NCI-H345 (cell line): Measurements from ENCODE around the gene BICDL2.
A peak's percentile ranks its signal among the peaks of the same experiment; 100 is the strongest.
"Not testable (repeated sequence)": the region's sequence is repeated elsewhere in the genome, so short reads cannot be mapped to it uniquely, and the experiment has no call there.

ENCODE experiments used
- DNase-seq: peaks from one replicate; lab custom pipeline; 2025; lab: John Stamatoyannopoulos, UW

The BICDL2 gene

GRCh38 chr16:3063625-3064386 is 27.1 kb upstream of the BICDL2 start:
- DNase-seq: no peak

- DNase-seq: no peak
These were observed 25.8 kb upstream of the BICDL2 start for GRCh38 chr16:3062553-3062952.

- DNase-seq: no peak
These were observed 23.8 kb upstream of the BICDL2 start for GRCh38 chr16:3060339-3061127.

DNA sequence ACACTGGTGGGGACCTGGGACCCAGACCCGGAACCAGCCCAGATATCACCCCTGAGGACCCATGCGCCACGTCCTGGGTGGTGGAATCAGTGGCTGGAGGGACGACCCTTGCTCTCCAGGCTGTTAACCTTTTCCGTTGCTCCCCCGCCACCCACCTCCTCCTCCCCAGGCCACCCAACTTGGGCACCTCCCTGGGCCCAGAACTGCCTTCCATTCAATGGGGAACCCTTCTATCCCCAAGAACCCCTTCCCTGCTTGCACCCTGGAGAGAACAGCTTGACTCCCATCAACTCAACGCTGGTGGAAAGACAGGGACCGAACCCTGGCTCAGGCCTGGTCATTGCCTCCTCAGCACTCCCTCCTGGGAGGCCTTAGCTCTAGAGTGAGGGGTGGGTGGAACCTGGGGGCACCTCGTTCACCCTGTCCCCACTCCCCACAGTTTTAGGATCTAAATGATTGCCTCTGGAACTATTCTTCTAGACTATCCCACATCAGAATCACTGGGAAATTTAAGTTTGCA is 23.0 kb upstream of the BICDL2 start:
- no peak for DNase-seq

DNA sequence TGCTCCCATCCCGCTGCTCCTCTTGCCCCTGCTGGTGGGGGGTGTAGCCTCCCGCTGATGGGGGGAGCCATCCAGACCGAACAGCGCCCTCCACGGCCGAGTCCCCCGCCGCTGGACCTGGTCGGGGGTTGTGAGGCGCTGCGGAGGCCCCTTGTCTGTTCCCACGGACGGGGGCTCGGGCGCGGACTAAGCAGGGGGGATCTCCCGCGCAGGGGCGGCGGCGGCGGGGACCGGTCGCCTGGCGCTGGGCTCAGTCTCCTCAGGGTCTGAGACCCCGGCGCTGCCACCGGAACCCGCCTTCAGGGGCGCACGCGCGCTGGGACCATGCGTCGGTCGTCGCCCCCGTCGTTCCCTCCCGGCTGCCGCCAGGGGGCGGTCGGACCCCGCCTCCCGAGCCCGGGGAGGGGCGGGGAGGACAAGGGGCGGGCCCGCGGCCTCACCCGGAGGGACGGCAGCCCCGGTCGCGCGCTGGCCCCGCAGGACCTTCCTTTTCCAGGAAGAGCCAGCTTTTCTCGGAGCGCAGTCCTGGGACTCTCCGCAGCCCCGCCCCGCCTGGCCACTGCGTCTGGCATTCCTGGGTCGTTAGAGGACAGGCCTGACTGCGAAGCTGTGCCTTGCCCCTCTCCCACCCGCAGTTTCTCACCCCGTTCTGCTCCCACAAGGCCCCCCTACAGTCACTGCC is 22.4 kb upstream of the BICDL2 start:
- DNase-seq: peak; percentile 84

DNA sequence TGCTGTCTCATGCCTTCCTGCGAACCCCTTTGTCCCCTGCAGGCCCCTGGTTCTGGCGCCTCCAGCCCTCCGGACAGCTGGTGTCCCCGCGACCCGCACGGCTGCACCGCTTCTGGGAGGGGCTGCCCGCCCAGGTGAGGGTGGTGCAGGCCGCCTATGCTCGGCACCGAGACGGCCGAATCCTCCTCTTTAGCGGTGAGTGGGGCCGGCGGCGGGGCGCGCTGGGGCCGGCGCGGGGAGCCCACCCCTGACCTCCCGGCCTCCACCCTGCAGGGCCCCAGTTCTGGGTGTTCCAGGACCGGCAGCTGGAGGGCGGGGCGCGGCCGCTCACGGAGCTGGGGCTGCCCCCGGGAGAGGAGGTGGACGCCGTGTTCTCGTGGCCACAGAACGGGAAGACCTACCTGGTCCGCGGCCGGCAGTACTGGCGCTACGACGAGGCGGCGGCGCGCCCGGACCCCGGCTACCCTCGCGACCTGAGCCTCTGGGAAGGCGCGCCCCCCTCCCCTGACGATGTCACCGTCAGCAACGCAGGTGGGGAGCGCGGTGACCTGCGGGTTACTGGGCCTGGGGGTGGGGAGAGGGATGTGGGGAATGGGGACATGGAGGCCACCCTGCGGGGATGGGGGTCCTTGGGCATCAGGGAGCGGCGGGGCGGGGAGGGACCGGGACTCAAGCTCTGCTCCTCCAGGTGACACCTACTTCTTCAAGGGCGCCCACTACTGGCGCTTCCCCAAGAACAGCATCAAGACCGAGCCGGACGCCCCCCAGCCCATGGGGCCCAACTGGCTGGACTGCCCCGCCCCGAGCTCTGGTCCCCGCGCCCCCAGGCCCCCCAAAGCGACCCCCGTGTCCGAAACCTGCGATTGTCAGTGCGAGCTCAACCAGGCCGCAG is 21.6 kb upstream of the BICDL2 start:
- peak; percentile 30 for DNase-seq

- DNase-seq: no peak
These were observed 20.7 kb upstream of the BICDL2 start for GRCh38 chr16:3057181-3058138.

DNA sequence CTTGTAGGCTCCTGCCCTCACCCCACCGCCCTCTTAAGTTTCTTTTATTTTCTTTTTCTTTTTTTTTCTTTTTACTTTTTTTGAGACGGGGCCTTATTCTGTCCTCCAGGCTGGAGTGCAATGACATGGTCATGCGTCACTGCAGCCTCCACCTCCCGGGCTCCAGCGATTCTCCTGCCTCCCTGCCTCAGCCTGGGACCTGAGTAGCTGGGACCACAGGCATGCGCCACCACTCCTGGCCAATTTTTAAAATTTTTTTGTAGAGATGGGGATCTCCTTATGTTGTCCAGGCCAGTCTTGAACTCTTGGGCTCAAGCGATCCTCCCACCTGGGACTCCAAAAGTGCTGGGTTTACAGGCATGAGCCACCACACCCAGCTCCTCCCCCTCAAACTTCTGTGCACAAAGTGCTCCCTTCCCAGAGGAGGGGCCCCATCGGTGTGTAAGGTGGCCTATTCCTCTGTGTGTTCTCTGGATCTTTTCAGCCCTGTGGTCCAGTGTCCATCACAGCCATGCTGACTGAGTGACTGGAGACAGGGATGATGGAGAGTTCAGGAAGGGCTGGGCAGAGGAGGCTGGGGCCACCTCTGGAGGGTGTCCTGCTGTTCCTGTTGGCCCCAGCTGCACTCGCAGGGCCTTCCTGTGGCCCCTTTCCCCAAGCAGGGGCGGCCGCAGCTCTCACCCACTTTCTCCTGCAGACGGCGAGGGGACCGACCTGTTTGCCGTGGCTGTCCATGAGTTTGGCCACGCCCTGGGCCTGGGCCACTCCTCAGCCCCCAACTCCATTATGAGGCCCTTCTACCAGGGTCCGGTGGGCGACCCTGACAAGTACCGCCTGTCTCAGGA is 19.8 kb upstream of the BICDL2 start:
- no peak for DNase-seq

DNA sequence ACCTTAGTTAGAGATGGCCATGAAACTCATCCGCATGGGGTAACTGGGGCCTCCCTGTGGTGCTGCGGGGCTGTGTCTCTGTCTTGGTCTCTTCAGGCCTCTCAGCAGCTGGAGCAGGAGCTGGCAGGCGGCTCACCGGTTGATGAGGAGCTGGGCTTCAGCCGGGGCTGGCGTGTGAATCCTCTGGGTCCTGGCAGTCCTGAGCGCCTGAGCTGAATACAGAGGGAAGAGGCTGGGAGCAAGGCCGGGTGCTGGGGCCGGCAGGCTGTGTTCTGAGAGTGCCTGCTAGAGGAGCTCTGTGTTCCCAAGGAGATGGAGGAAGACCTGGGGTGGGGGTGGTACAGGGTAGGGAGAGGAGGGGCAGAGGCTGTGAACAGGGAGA is 19.0 kb upstream of the BICDL2 start:
- not testable (repeated sequence) for DNase-seq

GRCh38 chr16:3054965-3055733 is 18.4 kb upstream of the BICDL2 start:
- no peak for DNase-seq

GRCh38 chr16:3053330-3053710 is 16.6 kb upstream of the BICDL2 start:
- DNase-seq: not testable (repeated sequence)

DNA sequence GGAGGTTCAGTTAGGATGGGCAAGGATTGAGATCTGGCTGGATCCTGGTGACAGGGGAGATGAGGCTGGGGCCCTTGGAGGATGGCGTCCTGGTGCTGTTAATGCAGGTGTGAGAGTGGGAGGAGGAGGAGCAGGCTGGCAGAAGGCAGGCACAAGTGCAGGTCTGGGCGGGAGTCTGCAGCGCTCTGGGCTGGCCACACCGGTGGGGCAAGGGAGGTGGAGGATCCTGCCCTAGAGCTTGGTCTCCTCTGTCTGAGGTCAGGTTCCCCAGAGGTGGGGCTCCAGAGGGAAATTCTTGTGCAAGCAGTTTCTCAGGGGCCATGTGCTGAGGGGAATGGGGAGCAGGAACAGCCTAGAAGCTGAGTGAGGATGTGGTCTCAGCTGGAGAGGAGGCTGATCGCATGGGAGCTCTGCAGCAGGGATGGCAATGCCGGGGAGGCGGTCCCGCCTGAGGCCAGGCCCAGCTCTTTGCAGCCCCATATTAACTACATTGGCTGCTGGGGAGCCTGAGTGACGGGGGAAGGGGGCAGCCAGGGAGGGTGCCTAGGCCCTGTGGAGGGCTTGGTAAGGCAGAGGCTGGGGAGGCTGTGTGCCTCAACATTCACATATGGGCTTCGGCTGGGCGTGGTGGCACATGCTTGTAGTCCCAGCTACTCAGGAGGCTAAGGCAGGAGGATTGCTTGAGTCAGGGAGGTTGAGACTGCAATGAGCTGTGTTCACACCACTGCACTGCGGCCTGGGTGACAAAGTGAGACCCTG is 16.0 kb upstream of the BICDL2 start:
- DNase-seq: not testable (repeated sequence)

DNA sequence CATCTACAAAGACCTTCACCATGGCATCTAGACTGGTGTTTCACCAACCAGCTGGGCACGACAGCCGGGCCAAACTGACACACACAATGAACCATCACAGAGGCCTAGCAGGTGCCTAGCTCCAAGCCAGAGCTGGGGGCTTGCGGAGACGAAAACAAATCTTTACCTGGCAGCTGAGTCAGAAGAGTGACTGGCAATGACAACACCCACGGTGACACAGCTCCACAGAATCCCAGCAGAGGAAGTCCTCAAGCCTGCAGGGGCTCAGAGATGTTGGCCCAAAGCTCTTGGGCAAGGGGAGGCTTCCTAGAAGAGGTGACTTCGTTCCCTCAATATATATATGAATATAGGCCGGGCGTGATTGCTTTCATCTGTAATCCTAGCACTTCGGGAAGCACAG is 14.8 kb upstream of the BICDL2 start:
- DNase-seq: no peak

- DNase-seq: no peak
These were observed 14.3 kb upstream of the BICDL2 start for GRCh38 chr16:3051009-3051408.

DNA sequence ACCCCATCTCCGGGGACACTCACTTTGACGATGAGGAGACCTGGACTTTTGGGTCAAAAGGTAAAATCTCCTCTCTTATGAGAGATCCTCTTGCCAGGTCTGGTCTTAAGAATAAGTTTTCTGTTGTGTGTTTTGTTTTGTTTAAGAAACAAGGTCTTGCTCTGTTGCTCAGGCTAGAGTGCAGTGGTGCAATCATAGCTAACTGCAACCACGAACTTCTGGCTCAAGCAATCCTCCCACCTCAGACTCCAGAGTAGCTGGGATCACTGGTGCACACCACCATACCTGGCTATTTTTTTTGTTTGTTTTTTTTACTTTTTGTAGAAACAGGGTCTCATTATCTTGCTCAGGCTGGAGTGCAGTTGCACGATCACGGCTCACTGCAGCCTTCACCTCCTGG is 13.7 kb upstream of the BICDL2 start:
- no peak for DNase-seq

- no peak for DNase-seq
These were observed 13.3 kb upstream of the BICDL2 start for GRCh38 chr16:3049921-3050481.

GRCh38 chr16:3047387-3047720 is 10.6 kb upstream of the BICDL2 start:
- DNase-seq: no peak
